GM13977 (cell line): ENCODE results near the gene BTBD9.

Experiments used
- DNase-seq: peaks from one replicate; pipeline ENCODE4 v3.0.0; 2012; ENCODE audit warnings: low spot score
- CTCF ChIP-seq: IDR thresholded peaks from 2 replicates; pipeline ENCODE4 v1.5.1; 2012; ENCODE audit warnings: mild to moderate bottlenecking, control low read depth; ENCODE audit not compliant: insufficient read depth; ENCODE audit errors: extremely low read depth, missing control alignments
- in situ Hi-C: fragments of 300-500 bp; cut with MboI; formaldehyde crosslinking; loops from one replicate; pipeline ENCODE4 v1.12.0; 2022; ENCODE audit warnings: low sequenced_read_pairs, low pct_unique_long_range_greater_than_20kb, mixed read lengths, inconsistent platforms; ENCODE audit not compliant: unreplicated experiment

The BTBD9 gene

GRCh38 chr6:38215651-38216311 is 423.9 kb downstream of the BTBD9 start:
- DNase-seq = no peak
- no peak for TF ChIP-seq CTCF
- in situ Hi-C loops = no loop called here

- in situ Hi-C loops = no loop called here
- no peak for TF ChIP-seq CTCF
- DNase-seq = no peak
These were observed 424.5 kb downstream of the BTBD9 start for GRCh38 chr6:38215225-38215624.

- in situ Hi-C loops = no loop called here
- DNase-seq = no peak
- TF ChIP-seq CTCF = no peak
These were observed 425.6 kb downstream of the BTBD9 start for GRCh38 chr6:38214159-38214558.

- in situ Hi-C loops = no loop called here
- no peak for TF ChIP-seq CTCF
- no peak for DNase-seq
These were observed 426.5 kb downstream of the BTBD9 start for GRCh38 chr6:38213251-38213658.

- in situ Hi-C loops = no loop called here
- no peak for DNase-seq
- no peak for TF ChIP-seq CTCF
These were observed 427.1 kb downstream of the BTBD9 start for GRCh38 chr6:38212579-38212978.

- TF ChIP-seq CTCF = no peak
- in situ Hi-C loops = no loop called here
- DNase-seq = no peak
These were observed 427.6 kb downstream of the BTBD9 start for GRCh38 chr6:38212116-38212515.
